Tibial artery (tissue), 4 donors: ENCODE results near the gene PSD4.

Experiments
- DNase-seq, 2 donors: peaks; one replicate each; pipeline ENCODE4 v3.0.0-alpha.2; 2019
- H3K27ac ChIP-seq, 2 donors: fragments of 200-600 bp; sonication (generic) in 1 of 2; 1 replicate in 1 of 2; 2 replicates in 1 of 2; pipeline ENCODE4 v1.5.1; 2018 to 2019; ENCODE audit warnings: mild to moderate bottlenecking in 1 of 2
- H3K27me3 ChIP-seq, 2 donors: fragments of 200-600 bp; sonication (generic) in 1 of 2; one replicate each; pipeline versions ENCODE4 v1.5.1 to v1.6.0; 2016 to 2019
- H3K36me3 ChIP-seq, 3 donors: fragments of 200-600 bp; sonication (generic) in 2 of 3; one replicate each; pipeline ENCODE4 v1.5.1; 2016 to 2019; ENCODE audit warnings: mild to moderate bottlenecking in 2 of 3
- H3K4me1 ChIP-seq, 4 donors: fragments of 200-600 bp; sonication (generic) in 2 of 4; 1 replicate in 3 of 4; 2 replicates in 1 of 4; pipeline ENCODE4 v1.5.1; 2016 to 2019
- H3K4me3 ChIP-seq, 2 donors: fragments of 200-600 bp; sonication (generic) in 1 of 2; 1 replicate in 1 of 2; 2 replicates in 1 of 2; pipeline ENCODE4 v1.5.1; 2018 to 2019; ENCODE audit warnings: mild to moderate bottlenecking in 2 of 2
- H3K9me3 ChIP-seq, 3 donors: fragments of 200-600 bp; sonication (generic) in 1 of 3; one replicate each; pipeline ENCODE4 v1.5.1; 2016 to 2019
- CTCF ChIP-seq, 2 experiments: fragments of 200-600 bp in 1 of 2; fragments of 450-650 bp in 1 of 2; IDR thresholded peaks; one replicate each; pipeline ENCODE4 v1.5.1; 2017 to 2019; ENCODE audit warnings: antibody characterized with exemption in 2 of 2, mild to moderate bottlenecking in 1 of 2, moderate library complexity in 1 of 2
- intact Hi-C: fragments of 100-400 bp; cut with DNase I; formaldehyde crosslinking; loops from one replicate; pipeline ENCODE4 v1.15.0; 2023; ENCODE audit warnings: low total_unique reads

The PSD4 gene

GRCh38 chr2:113197347-113198047 lies 23.7 kb downstream of the PSD4 start:
- Histone ChIP-seq H3K9me3 (no peaks in the 10 kb centered on the region), H3K4me1 (peaks cover 0 to 12% (median 5%) of the 10 kb centered on the region in 4 donors), H3K27me3 (no peaks in the 10 kb centered on the region), H3K27ac (no peak overlapping the region), H3K36me3 (peaks cover 0 to 6% (median 0%) of the 10 kb centered on the region in 3 donors), H3K4me3 (no peak overlapping the region)
- intact Hi-C loops = no loop called here
- TF ChIP-seq CTCF (IDR thresholded peaks at IDR 0.05) = no peak
- no peak for DNase-seq

- H3K4me3 ChIP-seq = peak overlapping the region; percentile 62 to 76
- intact Hi-C loops = no loop called here
- H3K4me1 ChIP-seq = peaks cover 0 to 12% (median 5%) of the 10 kb centered on the region in 4 donors
- TF ChIP-seq CTCF (IDR thresholded peaks at IDR 0.05) = no peak
- peak overlapping the region; percentile 45 to 59 for H3K27ac ChIP-seq
- H3K36me3 ChIP-seq = peaks cover 0 to 6% (median 0%) of the 10 kb centered on the region in 3 donors
- no peaks in the 10 kb centered on the region for H3K27me3 ChIP-seq
- no peaks in the 10 kb centered on the region for H3K9me3 ChIP-seq
- no peak for DNase-seq
Observed at GRCh38 chr2:113198048-113198789, 24.4 kb downstream of the PSD4 start.

- peak overlapping the region; percentile 62 to 76 for H3K4me3 ChIP-seq
- no peaks in the 10 kb centered on the region for H3K27me3 ChIP-seq
- peak; percentile 76 to 96 for TF ChIP-seq CTCF (IDR thresholded peaks at IDR 0.05)
- peaks cover 0 to 6% (median 0%) of the 10 kb centered on the region in 3 donors for H3K36me3 ChIP-seq
- H3K27ac ChIP-seq = peak overlapping the region; percentile 45 to 59
- intact Hi-C loops = no loop called here
- peak; percentile 51 to 85 for DNase-seq
- peaks cover 0 to 12% (median 5%) of the 10 kb centered on the region in 4 donors for H3K4me1 ChIP-seq
- no peaks in the 10 kb centered on the region for H3K9me3 ChIP-seq
Observed at GRCh38 chr2:113198790-113199612, 25.2 kb downstream of the PSD4 start.

GRCh38 chr2:113200236-113200635 lies 26.5 kb downstream of the PSD4 start:
- no peak overlapping the region for H3K27ac ChIP-seq

More at GRCh38 chr2:113200236-113200635, 26.5 kb downstream of the PSD4 start:
- H3K4me1 ChIP-seq = peaks cover 0 to 12% (median 5%) of the 10 kb centered on the region in 4 donors
- no peaks in the 10 kb centered on the region for H3K27me3 ChIP-seq
- DNase-seq = peak in 1 of 2 donors; percentile 27
- no peak for TF ChIP-seq CTCF (IDR thresholded peaks at IDR 0.05)
- H3K4me3 ChIP-seq = no peak overlapping the region
- H3K9me3 ChIP-seq = no peaks in the 10 kb centered on the region
- peaks cover 0 to 6% (median 0%) of the 10 kb centered on the region in 3 donors for H3K36me3 ChIP-seq
- intact Hi-C loops = loop anchor here (5.0 kb wide), 1 partner anchor 172 kb away; no protein-coding TSS in a partner anchor
